ENCODE results near the gene ZDHHC13.

Gene ZDHHC13

GRCh38 chr11:19173004-19173689, 56.2 kb downstream of the ZDHHC13 start:
- DNase-seq, result no peak

GRCh38 chr11:19173964-19174638, 57.1 kb downstream of the ZDHHC13 start:
- no peak for DNase-seq

DNA sequence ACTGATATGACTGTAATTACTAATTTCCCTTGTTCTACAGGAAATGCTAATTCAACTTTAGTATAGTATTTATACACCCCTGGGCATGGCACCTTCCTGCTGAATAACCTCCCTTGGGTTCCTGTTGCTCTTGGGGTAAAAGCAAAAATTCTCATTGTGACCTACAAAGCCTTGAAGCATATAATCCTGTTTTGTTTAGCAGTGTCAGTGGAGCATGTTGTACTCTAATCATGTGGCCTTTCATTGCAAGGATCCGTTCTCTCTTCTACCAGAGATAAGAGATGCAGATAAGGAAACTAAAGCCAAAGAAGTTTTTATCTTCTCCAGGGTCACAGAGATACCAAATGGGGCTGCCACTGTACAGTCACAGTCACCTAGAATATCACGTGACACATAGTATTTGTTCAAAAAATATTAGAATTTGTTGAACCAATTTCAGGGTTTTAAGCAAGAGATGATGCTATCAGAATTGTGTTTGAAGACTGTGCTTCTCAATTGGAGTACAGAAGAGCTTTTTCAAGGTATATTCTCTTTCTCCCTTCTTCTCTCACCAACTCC, 59.7 kb downstream of the ZDHHC13 start:
- no peak for DNase-seq

DNA sequence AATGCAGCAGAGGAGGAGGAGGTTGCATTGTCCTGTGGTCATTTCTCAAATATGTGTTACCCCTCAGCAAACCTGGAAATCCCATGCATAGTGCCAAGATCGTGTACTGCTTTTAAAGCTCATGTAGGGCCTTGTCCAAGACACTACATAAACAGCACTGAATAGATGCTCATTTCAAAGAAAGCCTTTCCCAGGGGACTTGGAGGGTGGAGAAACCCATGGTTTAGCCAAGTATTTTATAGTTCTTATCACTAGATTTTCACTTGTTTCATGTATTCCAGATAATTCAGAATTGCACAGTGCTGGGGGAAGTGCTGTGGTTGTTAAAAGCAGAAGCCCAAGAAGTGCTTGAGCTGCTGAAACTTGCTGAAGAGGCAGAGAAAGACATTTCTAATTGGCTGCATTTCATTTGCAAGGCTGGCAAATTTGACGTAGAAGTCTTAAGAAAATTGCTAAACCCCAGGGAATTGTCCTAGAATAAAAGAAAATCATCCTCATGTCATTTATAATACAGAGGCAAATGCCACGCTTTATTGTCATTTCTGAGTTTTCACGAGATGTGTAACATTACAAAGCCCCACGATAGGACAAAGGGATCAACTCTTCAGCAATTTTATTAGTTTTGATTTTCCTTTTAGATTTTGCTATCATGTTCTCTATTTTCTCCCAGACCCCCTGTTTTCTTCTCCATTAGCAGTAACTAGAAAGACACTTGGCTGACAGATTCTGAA, 64.7 kb downstream of the ZDHHC13 start:
- DNase-seq, result no peak

DNA sequence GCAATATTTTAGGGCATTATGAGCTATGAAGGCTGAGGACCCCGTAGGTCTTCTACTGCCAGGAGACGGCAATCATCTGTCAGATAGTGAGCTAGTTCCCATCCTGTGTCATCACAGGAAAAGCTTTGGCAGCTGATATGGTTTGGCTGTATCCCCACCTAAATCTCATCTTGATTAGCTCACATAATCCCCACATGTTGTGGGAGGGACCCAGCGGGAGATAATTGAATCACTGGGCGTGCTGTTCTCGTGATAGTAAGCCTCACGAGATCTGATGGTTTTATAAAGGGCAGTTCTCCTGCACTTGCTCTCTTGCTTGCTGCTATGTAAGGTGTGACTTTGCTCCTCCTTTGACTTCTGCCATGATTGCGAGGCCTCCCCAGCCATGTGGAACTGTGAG, 66.7 kb downstream of the ZDHHC13 start:
- no peak for DNase-seq

GRCh38 chr11:19185036-19185435, 68.1 kb downstream of the ZDHHC13 start:
- DNase-seq, result no peak

DNA sequence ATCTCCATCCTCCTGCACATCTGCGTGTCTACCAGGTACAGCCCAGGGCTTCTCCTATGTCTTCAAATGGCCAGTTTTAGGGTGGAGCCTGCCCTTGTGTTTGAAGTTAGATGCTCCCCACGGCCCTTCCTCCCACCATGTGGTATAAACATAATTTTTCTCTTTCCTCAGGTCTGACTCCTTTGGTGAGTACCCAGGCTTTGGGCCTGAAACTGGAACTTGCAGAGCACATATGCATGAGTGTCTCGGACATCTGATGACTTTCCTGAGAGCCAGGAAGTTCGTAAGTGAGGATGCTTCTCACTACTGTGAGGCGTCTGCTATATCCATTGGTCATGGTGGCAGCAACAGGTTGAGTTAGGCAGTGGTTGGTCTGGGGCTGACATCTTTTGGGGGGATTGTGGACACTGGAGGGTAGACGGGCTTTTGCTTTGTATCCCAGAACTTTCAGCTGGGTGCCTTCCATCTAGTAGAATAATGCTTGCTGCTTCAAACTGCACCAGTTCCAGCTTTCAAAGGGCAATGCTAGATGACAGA, 68.6 kb downstream of the ZDHHC13 start:
- no peak for DNase-seq

DNA sequence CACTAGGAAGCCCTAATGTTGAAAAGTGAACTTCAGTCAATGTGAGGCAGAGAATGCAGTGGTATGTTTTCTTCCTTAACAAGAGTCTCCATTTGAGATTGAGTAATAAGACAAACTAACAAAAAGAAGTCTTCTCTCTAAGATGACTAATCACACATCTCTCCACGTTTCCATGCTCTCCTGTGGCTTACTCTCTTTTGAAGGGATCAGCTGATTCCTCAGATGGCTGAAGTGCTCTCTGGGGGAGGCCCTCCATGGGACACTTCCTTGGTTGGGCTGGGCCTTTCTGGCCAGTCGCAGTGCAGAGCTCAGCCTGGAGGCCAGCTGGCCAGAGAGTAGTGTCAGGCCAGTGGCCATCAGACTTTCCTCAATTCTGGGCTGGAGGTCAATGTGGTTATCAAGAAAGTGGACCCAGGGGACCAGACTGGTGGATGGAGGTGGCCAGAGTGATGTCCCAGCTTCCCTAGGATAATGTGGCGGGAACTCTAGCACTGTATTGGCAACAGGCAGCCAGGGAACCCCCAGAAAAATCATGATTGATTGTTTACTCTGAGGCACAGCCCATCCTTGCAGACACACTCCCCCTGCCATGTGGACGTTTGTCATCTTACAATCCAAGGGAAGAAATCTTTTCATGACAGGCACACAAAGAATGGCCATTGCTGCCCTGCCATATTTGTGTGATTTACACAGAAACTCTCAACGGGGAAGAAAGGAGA, 70.3 kb downstream of the ZDHHC13 start:
- no peak for DNase-seq

DNA sequence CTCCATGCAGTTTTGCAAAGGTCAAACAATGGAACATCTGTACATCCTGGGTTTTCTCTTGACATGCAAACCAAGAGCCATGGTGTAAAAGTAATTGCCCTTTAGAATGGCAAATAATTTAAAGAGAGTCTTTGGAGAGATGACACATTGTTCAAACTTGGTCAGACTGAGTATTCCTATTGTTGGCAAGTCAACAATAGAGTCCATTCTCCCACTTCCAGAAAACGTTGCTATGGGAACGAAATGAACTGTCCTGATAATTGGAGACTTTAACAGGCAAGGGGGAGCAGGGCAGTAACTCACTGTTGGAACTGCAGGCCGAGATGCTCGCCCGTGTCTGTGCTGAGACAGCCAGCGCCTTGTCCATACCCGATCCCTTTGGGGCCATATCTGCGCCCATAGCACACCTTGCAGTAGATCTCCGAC, 70.9 kb downstream of the ZDHHC13 start:
- no peak for DNase-seq

- no peak for DNase-seq
Measured at GRCh38 chr11:19191530-19192169, 74.7 kb downstream of the ZDHHC13 start.

GRCh38 chr11:19193916-19194315, 76.9 kb downstream of the ZDHHC13 start:
- no peak for DNase-seq

DNA sequence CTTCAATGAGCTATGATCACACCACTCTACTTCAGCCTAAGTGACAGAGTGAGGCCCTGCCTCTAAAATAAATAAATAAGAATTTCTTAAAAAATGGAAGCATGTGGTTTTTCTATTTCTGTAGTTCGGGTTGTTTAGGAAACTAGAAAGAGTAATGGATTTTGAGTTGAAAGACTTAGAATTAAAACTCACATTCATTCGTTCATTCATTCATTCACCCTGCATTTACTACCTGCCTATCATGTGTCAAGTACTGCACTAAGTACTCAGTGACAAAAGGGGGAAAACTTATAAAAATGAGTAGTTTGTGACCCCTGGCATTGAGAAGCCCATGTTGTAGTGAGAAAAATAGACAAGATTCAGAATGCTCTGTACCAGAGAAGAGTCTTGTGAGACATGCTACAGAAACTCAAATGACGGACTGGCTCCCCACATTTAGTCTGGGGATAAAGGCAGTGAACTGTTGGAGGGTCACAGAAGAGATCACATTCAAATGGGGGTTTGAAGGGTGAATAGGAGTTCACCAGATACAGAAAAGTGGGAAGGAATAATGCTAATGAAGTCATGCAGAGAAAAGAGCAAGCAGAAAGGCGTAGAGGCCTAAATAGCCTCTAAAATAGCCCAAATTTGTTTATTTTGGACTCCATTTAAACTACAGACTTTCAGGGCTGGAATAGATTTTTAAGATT, 77.8 kb downstream of the ZDHHC13 start:
- DNase-seq, result no peak

DNA sequence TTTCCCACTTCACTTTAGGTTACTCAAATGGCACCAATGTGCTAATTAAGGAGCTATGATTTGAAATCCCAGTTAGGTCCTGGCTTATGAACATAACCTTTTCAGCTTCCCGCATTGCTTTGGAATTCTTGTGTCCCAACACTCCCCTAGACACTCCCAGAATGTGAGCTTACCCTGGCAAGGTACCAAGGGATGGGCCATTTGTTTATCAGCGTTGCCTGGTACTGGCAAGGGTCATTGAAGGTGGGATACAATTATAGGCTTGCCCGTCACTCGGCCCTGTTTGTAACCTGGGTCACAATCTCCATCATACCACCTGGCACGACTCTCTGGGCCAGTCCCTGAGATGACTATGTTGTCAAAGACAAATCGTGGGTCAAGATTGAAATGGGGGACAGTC, 79.5 kb downstream of the ZDHHC13 start:
- no peak for DNase-seq

DNA sequence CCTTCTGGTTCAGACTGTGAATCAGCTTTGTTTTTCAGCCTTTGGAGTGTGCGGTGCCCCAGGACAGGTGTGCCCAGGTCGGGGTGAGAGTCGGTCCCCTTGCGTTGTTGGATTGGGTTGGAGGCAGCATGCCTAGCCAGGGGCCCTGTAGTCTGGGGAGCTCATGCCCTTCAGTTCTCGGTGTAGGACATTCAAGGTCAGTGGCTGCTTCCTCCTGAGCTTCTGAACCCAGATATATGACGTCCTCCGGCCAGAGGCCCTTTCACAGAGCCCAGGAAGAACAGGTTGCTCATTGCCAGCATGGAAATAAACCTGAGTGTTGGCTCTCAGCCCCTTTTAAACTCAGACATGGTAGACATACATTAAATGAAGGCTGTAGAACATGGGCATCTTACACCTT, 82.1 kb downstream of the ZDHHC13 start:
- DNase-seq, result no peak

GRCh38 chr11:19199771-19200170, 82.8 kb downstream of the ZDHHC13 start:
- DNase-seq, result no peak

DNA sequence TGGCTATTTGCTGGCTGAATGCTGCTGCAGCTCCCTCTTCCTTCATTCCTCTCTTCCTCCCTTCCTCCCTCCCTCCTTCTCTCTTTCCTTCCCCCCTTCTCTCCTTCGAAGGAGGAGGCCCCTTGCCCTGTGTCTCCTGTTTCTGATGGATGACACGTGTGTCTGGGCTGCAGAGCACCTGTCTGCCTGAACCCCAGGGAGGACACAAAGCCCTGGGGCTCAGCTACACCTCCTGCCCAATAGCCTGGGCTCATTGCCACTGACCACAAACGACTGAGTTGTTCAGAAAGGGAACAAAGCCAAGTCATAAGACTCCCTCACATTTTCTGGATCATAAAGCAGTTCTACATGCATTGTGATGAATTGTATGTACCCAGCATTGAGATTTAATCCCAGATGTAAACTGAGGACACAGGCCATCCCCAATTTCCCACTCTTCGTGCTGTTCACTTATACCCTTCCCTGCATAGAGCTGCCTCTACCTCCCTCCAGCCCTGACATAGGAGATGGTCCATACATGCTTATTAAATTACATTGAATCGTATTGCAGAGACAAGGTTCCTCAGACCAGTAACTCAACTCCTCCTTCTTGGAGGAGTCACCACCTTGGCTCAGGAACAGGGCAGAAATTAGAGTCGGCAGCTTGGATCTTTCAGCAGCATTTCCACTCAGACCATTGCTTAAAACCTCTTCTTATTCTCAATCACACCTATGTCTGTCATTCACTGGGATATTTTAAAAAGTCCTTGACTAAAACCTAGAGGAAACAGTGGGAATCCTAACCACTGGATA, 83.6 kb downstream of the ZDHHC13 start:
- DNase-seq, result no peak

- DNase-seq, result no peak
Measured at GRCh38 chr11:19201737-19202605, 85.0 kb downstream of the ZDHHC13 start, which contains the start of gene CSRP3. TSS of gene CSRP3 (minus strand) at chr11:19201983. CDS start at chr11:19192448, 9,535 bp downstream.

DNA sequence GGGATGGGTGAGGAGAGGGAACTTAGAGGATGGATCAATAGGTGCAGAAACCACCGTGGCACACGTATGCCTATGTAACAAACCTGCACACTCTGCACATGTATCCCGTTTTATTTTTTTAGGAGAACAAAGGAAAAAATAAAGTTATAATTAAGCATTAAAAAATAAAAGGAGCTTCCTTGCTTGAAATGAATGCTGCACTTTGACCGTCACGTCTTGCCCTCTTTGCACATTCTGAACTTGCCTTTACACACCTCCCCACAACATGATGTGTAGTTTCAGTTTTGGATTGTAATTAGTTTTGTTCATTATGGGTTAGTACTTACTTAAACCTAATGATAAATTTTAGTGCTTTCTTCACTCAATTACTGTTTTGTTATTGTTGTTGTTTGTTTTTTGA, 87.9 kb downstream of the ZDHHC13 start:
- DNase-seq, result no peak

DNA sequence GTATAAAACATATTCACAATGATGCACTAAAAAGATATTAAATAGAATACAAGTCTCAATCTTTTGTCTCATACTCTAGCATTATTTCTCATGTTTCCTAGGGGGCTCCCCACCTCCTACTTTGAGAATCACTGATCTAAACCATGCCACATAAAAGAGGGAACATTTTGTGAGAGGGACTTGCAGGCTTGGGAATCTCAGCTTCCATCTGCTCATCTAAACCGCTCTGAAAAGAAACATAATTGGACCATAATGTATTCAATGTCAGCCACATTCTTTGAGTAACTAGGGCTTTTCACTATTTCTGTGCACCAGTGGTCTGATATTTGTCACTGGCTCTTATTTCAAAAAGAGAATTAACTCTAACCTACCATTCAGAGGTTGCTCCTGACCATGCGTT, 91.2 kb downstream of the ZDHHC13 start:
- DNase-seq, result no peak
